22Rv1 (cell line): ENCODE data around the gene NIPAL4.

ENCODE experiments used
- H3K27ac ChIP-seq: fragments of 450-650 bp; 2 replicates; pipeline ENCODE4 v1.5.1; 2017
- ZFX ChIP-seq: fragments of 450-650 bp; IDR thresholded peaks from 2 replicates; pipeline ENCODE4 v1.6.1; 2017; ENCODE audit warnings: antibody characterized with exemption, borderline replicate concordance
- TF ChIP-seq, protein P1 (sequence below): fragments of 450-650 bp; IDR thresholded peaks from 2 replicates; pipeline ENCODE4 v1.5.1; 2017; ENCODE audit warnings: mild to moderate bottlenecking

The NIPAL4 gene

DNA sequence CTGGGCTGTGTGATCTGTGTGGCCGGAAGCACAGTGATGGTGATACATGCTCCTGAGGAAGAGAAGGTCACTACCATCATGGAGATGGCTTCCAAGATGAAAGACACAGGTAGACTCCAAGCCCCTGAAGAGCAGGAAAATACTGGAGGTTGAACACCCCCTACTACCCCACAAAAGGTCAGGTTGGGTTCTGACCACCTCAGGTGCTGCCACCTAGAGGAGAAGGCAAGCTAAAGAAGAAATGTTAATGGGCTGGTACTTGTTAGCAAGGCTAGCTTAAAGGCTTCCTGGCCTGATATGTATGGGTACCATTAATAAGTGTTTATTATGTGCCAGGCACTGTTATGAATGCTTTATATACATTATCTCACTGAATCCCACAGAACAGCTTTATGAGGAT, 11.7 kb downstream of the NIPAL4 start:
- TF ChIP-seq, protein P1, sequence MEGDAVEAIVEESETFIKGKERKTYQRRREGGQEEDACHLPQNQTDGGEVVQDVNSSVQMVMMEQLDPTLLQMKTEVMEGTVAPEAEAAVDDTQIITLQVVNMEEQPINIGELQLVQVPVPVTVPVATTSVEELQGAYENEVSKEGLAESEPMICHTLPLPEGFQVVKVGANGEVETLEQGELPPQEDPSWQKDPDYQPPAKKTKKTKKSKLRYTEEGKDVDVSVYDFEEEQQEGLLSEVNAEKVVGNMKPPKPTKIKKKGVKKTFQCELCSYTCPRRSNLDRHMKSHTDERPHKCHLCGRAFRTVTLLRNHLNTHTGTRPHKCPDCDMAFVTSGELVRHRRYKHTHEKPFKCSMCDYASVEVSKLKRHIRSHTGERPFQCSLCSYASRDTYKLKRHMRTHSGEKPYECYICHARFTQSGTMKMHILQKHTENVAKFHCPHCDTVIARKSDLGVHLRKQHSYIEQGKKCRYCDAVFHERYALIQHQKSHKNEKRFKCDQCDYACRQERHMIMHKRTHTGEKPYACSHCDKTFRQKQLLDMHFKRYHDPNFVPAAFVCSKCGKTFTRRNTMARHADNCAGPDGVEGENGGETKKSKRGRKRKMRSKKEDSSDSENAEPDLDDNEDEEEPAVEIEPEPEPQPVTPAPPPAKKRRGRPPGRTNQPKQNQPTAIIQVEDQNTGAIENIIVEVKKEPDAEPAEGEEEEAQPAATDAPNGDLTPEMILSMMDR, result peak; percentile 74
- TF ChIP-seq ZFX, result no peak
- no peak overlapping the region for H3K27ac ChIP-seq

DNA sequence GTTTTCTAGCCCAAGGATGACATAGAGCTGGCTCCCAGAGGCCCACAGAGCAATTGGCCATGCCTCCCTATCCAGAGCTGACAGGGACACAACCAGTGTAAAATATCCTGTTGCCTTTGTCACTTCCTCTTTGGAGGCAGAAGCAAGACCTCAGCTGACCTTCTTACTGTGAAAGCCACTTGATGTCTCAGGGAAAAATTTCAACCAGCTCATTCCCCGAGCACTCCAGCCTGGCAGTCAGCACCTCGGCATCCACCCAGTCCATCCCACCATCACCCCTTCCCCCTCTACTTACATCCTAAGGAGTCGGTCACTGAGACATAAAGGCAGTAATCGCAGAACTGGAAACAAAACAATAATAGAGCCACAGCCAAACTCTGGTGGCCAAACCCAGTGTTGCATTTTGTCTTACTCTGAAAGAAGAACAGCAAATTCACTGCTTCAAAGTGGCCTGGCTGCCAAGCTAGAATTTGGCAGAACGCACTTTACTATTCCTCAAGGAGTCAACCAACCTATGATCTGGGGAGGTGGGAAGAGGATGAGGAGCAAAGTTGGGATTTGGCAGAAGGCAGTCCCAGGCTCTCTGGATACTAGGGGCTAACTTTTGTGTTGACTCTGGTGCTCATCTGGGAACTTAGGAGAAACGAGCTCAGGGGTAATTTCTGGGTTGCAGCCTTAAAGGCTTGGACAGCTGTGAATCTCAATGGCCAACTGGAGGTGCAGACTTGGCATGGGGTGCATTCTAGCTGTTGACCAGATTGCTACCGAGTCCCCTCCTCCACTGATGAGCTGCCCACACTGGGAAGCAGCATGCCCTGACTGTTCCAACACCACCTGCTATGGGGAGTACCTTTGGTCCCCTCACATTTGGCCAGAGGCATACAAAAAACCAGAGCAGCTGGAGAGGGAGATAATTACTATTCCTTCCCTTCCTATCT, 13.6 kb downstream of the NIPAL4 start:
- no peak overlapping the region for H3K27ac ChIP-seq
- TF ChIP-seq ZFX, result no peak
- TF ChIP-seq, protein P1, result no peak

DNA sequence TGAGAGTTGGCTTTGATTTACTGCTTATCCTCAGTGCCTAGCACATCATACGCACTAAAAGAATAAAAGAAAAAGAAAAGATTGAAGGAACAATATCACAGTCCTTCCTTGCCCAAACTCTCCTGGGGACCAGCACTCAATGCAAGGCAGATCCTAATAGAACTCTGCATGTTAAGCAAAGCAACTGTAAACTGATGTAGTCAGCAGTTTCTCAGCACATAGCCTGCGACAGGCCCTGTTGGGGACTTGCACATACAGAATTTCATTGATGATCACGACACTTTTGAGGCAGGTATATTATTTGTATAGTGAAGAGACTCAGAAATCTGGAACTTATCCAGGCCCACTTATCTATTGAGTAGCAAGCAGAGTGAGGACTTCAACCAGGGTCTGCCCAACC, 15.4 kb downstream of the NIPAL4 start:
- H3K27ac ChIP-seq, result no peak overlapping the region
- TF ChIP-seq, protein P1, result no peak
- no peak for TF ChIP-seq ZFX

DNA sequence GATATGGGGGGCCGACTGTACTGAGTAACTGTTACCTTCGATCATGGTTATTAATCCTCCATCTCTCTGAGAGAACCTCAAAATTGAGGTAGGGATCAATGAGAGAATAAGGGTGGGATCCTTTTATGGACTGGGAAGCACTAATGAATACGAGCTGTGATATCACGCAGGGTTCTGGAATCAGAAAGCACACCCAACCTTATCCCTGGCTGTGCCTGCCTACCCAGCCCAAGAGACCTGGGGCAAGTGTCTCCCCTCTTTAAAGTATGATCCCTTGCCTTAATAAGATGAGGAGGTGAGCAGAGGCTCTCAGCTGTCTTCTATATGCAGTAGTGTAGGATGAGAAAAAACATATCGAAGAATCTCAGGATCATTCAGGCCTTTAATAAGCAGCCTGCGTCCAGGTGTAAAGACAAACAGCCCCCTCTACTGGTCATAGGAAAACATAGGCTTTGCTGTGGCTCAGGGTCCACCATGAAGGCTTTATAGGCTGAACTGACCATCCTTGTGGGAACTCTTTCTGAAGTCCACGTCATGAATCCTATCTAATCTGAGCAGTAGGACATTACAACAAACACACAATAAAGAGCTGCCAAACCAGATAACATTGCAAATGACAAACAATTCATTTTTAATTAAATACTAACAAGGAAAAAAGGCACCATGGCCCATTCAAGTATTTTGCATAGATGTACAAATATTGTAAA, 16.8 kb downstream of the NIPAL4 start:
- TF ChIP-seq, protein P1, result peak; percentile 84
- TF ChIP-seq ZFX, result no peak
- H3K27ac ChIP-seq, result no peak overlapping the region

DNA sequence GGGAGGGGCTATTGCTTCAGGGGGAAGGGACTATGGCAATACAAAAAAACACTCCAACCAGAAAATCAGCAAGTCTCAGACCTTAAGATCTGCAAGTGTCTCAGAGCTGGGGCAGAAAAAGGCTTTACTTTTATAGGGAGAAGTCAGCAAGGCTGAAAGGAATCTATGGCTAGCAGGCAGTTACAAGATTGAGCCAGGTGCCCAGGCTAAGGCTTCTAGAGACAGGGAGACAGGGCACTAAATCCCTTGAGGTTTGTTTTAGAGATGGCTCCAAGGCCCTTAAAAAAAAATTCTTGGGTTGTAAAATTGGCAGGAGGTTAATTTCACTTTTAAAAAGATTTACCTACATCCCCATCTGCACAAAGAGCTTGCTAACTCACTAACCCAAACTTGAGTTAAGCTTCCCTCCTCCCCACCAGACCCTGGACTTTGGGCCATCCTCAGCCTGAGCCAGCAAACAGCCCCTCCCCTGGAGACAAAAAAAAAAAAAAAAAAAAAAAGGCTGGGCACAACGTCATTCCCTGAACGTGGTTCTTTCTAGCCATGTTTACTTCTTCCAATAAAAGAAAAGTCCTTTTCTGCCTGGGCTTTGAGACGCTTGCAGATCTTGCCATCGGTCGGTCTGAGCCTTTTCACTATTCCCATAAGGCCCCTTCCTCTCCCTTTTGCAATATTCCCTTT, 17.9 kb downstream of the NIPAL4 start:
- TF ChIP-seq ZFX, result no peak
- TF ChIP-seq, protein P1, result no peak
- no peak overlapping the region for H3K27ac ChIP-seq

DNA sequence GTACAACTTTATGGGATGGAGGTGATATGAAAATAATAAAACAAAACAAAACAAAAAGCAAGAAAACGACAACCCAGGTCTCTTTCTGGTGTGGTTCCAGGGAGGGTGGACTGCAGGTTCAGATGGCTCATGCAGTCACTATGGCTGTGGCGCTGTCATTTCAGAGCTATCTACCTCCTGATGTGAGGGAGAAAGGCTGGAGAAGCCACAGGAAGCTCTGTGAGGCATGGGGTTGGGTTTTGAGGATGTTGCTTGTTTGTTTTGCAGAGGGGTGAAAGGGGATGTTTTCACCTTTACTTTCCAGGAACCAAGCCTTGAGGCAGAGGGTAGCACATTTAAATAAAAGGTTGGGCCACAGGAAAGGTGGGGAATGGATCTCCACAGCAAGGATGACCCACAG, 18.7 kb downstream of the NIPAL4 start:
- TF ChIP-seq, protein P1, result no peak
- TF ChIP-seq ZFX, result no peak
- no peak overlapping the region for H3K27ac ChIP-seq
